Heart right ventricle (tissue), 16 donors: ENCODE measurements around the gene SLC18A2. TPM values are rescaled to one million over a fixed set of nuclear protein-coding genes. Genes with fewer than 3 reads are reported as not detected.

Experiments
- ATAC-seq, 8 donors: fragments of 200-7000 bp; cut with Tn5 transposase; one replicate each; pipeline ENCODE4 v1.9.1; 2020; ENCODE audit warnings: mild to moderate bottlenecking in 8 of 8, moderate library complexity in 8 of 8, moderate number of reproducible peaks in 1 of 8
- DNase-seq, 2 donors: peaks; one replicate each; pipeline ENCODE4 v3.0.0-alpha.2; 2020
- H3K27ac ChIP-seq, 10 donors: fragments of 200-600 bp; sonication (generic) in 2 of 10; one replicate each; pipeline versions ENCODE4 v1.5.0 to v1.8.0; 2020 to 2022; ENCODE audit warnings: mild to moderate bottlenecking in 3 of 10
- H3K27me3 ChIP-seq, 7 donors: fragments of 200-600 bp; one replicate each; pipeline ENCODE4 v1.8.0; 2021 to 2022; ENCODE audit warnings: mild to moderate bottlenecking in 2 of 7
- H3K36me3 ChIP-seq, 9 donors: fragments of 200-600 bp; sonication (generic) in 1 of 9; one replicate each; pipeline versions ENCODE4 v1.5.0 to v1.8.0; 2020 to 2022; ENCODE audit warnings: mild to moderate bottlenecking in 2 of 9
- H3K4me1 ChIP-seq, 9 donors: fragments of 200-600 bp; sonication (generic) in 1 of 9; one replicate each; pipeline versions ENCODE4 v1.5.0 to v1.8.0; 2020 to 2022; ENCODE audit warnings: mild to moderate bottlenecking in 4 of 9
- H3K4me3 ChIP-seq, 10 donors: fragments of 200-600 bp; sonication (generic) in 2 of 10; one replicate each; pipeline versions ENCODE4 v1.5.0 to v1.8.0; 2020 to 2022; ENCODE audit warnings: mild to moderate bottlenecking in 7 of 10, moderate library complexity in 2 of 10
- H3K9me3 ChIP-seq, 11 donors: fragments of 200-600 bp in 10 of 11; sonication (generic) in 2 of 11; one replicate each; pipeline versions ENCODE4 v1.5.0 to v1.8.0; 2013 to 2022; ENCODE audit warnings: mild to moderate bottlenecking in 2 of 11, control low read depth in 1 of 11, moderate library complexity in 1 of 11
- CTCF ChIP-seq, 9 donors: fragments of 200-600 bp; sonication (generic) in 2 of 9; IDR thresholded peaks; one replicate each; pipeline versions ENCODE4 v1.5.0 to v1.8.0; 2021 to 2022; ENCODE audit warnings: antibody characterized with exemption in 9 of 9, mild to moderate bottlenecking in 5 of 9, moderate library complexity in 1 of 9
- WGBS, 2 donors: extraction: QIAGEN DNeasy Blood & Tissue Kit; methylation state at CpG; one replicate each; pipeline ENCODE4 v1.1.7; 2013; ENCODE audit warnings: inconsistent platforms in 1 of 2; 5-methylcytosine and 5-hydroxymethylcytosine counted together
- intact Hi-C, 10 donors: fragments of 100-400 bp; cut with DNase I; formaldehyde crosslinking; loops; one replicate each; pipeline versions ENCODE4 v1.11.1 to v1.14.2; 2022
- polyA plus RNA-seq, 2 donors: library from polyadenylated mRNA; stranded (reverse); fragments of 200-250 nt; gene quantifications; one replicate each; pipeline ENCODE4 v1.2.3, GENCODE V29; 2013
- total RNA-seq, 10 donors: library from RNA; stranded (reverse); fragmentation: NEBNext Ultra II Directional in 3 of 10; extraction: Animal tissue kit (Norgen Biotek cat#: 25700) in 3 of 10; gene quantifications; one replicate each; pipeline versions ENCODE4 v1.2.1 to v1.2.4, GENCODE V29; 2021 to 2023
- donor health status: Arrhythmogenic right ventricular cardiomyopathy.
- donor health status: ischemic (EF 13 %, LVEDD 7.1; RV severe dilation, severe dysfunction).
- donor health status: healthy with polysubstance abuse.
- donor health status: DM: no; HTN: yes; CAD: no.
- donor health status: DM: no; HTN: no; CAD: no.
- donor health status: ischemic (EF 25% LVEDD 6.9; RV normal size, moderate dysfunction).
- donor health status: ischemic (EF 25% LVEDD 5.7; RV mildly dilated, moderate dysfunction).
- donor health status: healthy.
- donor health status: DM: yes; HTN: yes; CAD: no.
- donor health status: Ischemic cardiomyopathy.
- donor health status: ischemic (EF 35%, LVEDD 5.7; RV mildly dilated, moderate dysfunction).
- donor health status: nonischemic (EF 11% LVEDD 7.7; RV severe dilation, severe dysfunction).
- donor health status: DM: yes; HTN: yes; CAD: no.
- donor health status: PGD.
- donor health status: ischemic (EF 29% LVEDD 5.4; RV normal size, mild dysfunction).
- donor health status: nonischemic (EF 23%, LVEDD 6.1; RV moderate dilation, normal function).

Gene SLC18A2
- total and polyA plus RNA-seq, 12 donors: 0.07 to 0.47 (median 0.18) TPM; not detected in 1

- ATAC-seq (no peak), DNase-seq (no peak)
- intact Hi-C loops: loop anchor here in 1 of 10 donors (10.0 kb wide), 1 partner anchor 94 kb away; no protein-coding TSS in a partner anchor
- TF ChIP-seq CTCF (IDR thresholded peaks at IDR 0.05): no peak
- WGBS, 2 donors: 36 to 41% methylated on average over 10 of the region's 10 CpGs
- H3K27ac ChIP-seq: no peak overlapping the region
- peaks cover 0 to 16% (median 9%) of the 10 kb centered on the region in 9 donors for H3K4me1 ChIP-seq
- H3K36me3 ChIP-seq: no peaks in the 10 kb centered on the region
- H3K4me3 ChIP-seq: no peak overlapping the region
- H3K27me3 ChIP-seq: peaks cover 0 to 80% (median 48%) of the 10 kb centered on the region in 7 donors
- no peaks in the 10 kb centered on the region for H3K9me3 ChIP-seq
These were observed 19.7 kb upstream of the SLC18A2 start for GRCh38 chr10:117221156-117221711.

- Histone ChIP-seq H3K27me3 (peaks cover 0 to 80% (median 48%) of the 10 kb centered on the region in 7 donors), H3K27ac (no peak overlapping the region), H3K4me3 (no peak overlapping the region), H3K9me3 (no peaks in the 10 kb centered on the region), H3K36me3 (no peaks in the 10 kb centered on the region), H3K4me1 (peaks cover 0 to 3% (median 0%) of the 10 kb centered on the region in 9 donors)
- ATAC-seq: no peak
- intact Hi-C loops: loop anchor here in 1 of 10 donors (10.0 kb wide), 1 partner anchor 92 kb away; no protein-coding TSS in a partner anchor
- no peak for TF ChIP-seq CTCF (IDR thresholded peaks at IDR 0.05)
- DNase-seq: no peak
- 87 to 91% methylated on average over 5 of the region's 5 CpGs for whole genome bisulfite sequencing, 2 donors
These were observed 18.4 kb upstream of the SLC18A2 start for GRCh38 chr10:117222552-117222951.

GRCh38 chr10:117222976-117223692 lies 17.8 kb upstream of the SLC18A2 start:
- WGBS, 2 donors: 57 to 66% methylated on average over 4 of the region's 4 CpGs
- Histone ChIP-seq H3K27ac (no peak overlapping the region), H3K27me3 (peaks cover 0 to 78% (median 50%) of the 10 kb centered on the region in 7 donors), H3K4me1 (no peaks in the 10 kb centered on the region), H3K4me3 (no peak overlapping the region), H3K9me3 (no peaks in the 10 kb centered on the region), H3K36me3 (no peaks in the 10 kb centered on the region)
- ATAC-seq (no peak), DNase-seq (no peak)
- intact Hi-C loops: loop anchor here in 1 of 10 donors (10.0 kb wide), 1 partner anchor 92 kb away; no protein-coding TSS in a partner anchor
- no peak for TF ChIP-seq CTCF (IDR thresholded peaks at IDR 0.05)

- intact Hi-C loops: loop anchor here in 1 of 10 donors (10.0 kb wide), 1 partner anchor 91 kb away; no protein-coding TSS in a partner anchor
- Histone ChIP-seq H3K4me3 (no peak overlapping the region), H3K27ac (no peak overlapping the region), H3K36me3 (no peaks in the 10 kb centered on the region), H3K4me1 (no peaks in the 10 kb centered on the region), H3K27me3 (peaks cover 0 to 71% (median 44%) of the 10 kb centered on the region in 7 donors), H3K9me3 (no peaks in the 10 kb centered on the region)
- no peak for DNase-seq
- WGBS, 2 donors: 83 to 85% methylated on average over 7 of the region's 7 CpGs
- TF ChIP-seq CTCF (IDR thresholded peaks at IDR 0.05): no peak
- ATAC-seq: no peak
These were observed 17.1 kb upstream of the SLC18A2 start for GRCh38 chr10:117223693-117224430.
